NB4 (cell line): ENCODE results near the gene DLX2.
A peak's percentile ranks its signal among the peaks of the same experiment; 100 is the strongest.

Source experiments
- DNase-seq: peaks from one replicate; pipeline ENCODE4 v3.0.0; 2010; ENCODE audit warnings: low read depth
- H3K4me3 ChIP-seq: one replicate; pipeline ENCODE4 v1.5.1; 2011; ENCODE audit warnings: mild to moderate bottlenecking, low read depth, low read length, moderate library complexity
- CTCF ChIP-seq: IDR thresholded peaks from one replicate; pipeline ENCODE4 v1.5.1; 2012; ENCODE audit warnings: low read depth, low read length
- MAX ChIP-seq: IDR thresholded peaks from 2 replicates; pipeline ENCODE4 v1.6.1; 2011; ENCODE audit warnings: low read depth, low read length
- MYC ChIP-seq: IDR thresholded peaks from 2 replicates; pipeline ENCODE4 v1.6.1; 2011; ENCODE audit warnings: low read depth, low read length
- POLR2A ChIP-seq: IDR thresholded peaks from 2 replicates; pipeline ENCODE4 v1.6.1; 2011; ENCODE audit warnings: mild to moderate bottlenecking; ENCODE audit not compliant: insufficient read length; ENCODE audit errors: extremely low read depth

The DLX2 gene

GRCh38 chr2:172103471-172104272, 972 bp upstream of the DLX2 start:
- peak overlapping the region; percentile 64 for H3K4me3 ChIP-seq
- DNase-seq = peak; percentile 90
- TF ChIP-seq MAX (peak; percentile 55), MYC (0 out of 2 replicates have a peak, but pooled peaks have one; percentile 26), POLR2A (no peak), CTCF (peak; percentile 90)

- DNase-seq = peak; percentile 74
- peak overlapping the region; percentile 64 for H3K4me3 ChIP-seq
- TF ChIP-seq MYC = no peak
- TF ChIP-seq POLR2A = no peak
- TF ChIP-seq MAX = no peak
- TF ChIP-seq CTCF = no peak
Measured at GRCh38 chr2:172101821-172102390, 794 bp downstream of the DLX2 start.

- TF ChIP-seq MAX (no peak), MYC (no peak), CTCF (no peak), POLR2A (no peak)
- DNase-seq = peak; percentile 74
- H3K4me3 ChIP-seq = peak overlapping the region; percentile 64
Measured at GRCh38 chr2:172100935-172101820, 1.5 kb downstream of the DLX2 start.

GRCh38 chr2:172100080-172100934, 2.4 kb downstream of the DLX2 start:
- DNase-seq = peak; percentile 80
- peak overlapping the region; percentile 16 for H3K4me3 ChIP-seq
- TF ChIP-seq POLR2A = no peak
- no peak for TF ChIP-seq CTCF
- TF ChIP-seq MYC = no peak
- no peak for TF ChIP-seq MAX

- H3K4me3 ChIP-seq = peak overlapping the region; percentile 34
- DNase-seq = no peak
- no peak for TF ChIP-seq MAX
- no peak for TF ChIP-seq MYC
- no peak for TF ChIP-seq CTCF
- no peak for TF ChIP-seq POLR2A
Measured at GRCh38 chr2:172099472-172100079, 3.1 kb downstream of the DLX2 start.
